GM10266 (cell line): ENCODE data around the gene SMCO3.
A peak's percentile ranks its signal among the peaks of the same experiment; 100 is the strongest.

Experiments
- DNase-seq: peaks from one replicate; pipeline ENCODE4 v3.0.0; 2012; ENCODE audit errors: extremely low spot score
- CTCF ChIP-seq: IDR thresholded peaks from 2 replicates; pipeline ENCODE4 v1.5.1; 2012; ENCODE audit warnings: mild to moderate bottlenecking, low read depth; ENCODE audit not compliant: control insufficient read depth, insufficient read depth; ENCODE audit errors: missing control alignments

SMCO3 gene

GRCh38 chr12:14810167-14810952 lies 3.6 kb downstream of the SMCO3 start:
- no peak for DNase-seq
- no peak for TF ChIP-seq CTCF

- no peak for TF ChIP-seq CTCF
- DNase-seq: no peak
Observed at GRCh38 chr12:14803830-14804160, 10.2 kb downstream of the SMCO3 start.

GRCh38 chr12:14803011-14803829 lies 10.8 kb downstream of the SMCO3 start, which contains the start of the genes C12orf60 and WBP11:
Gene C12orf60 (plus strand): TSS chr12:14803670. CDS start chr12:14822936, 19,266 bp downstream.
Gene WBP11 (minus strand): TSS chr12:14803478. CDS start chr12:14801383, 2,095 bp downstream.
- DNase-seq: peak; percentile 90
- no peak for TF ChIP-seq CTCF

- no peak for TF ChIP-seq CTCF
- DNase-seq: no peak
Observed at GRCh38 chr12:14802721-14803010, 11.3 kb downstream of the SMCO3 start.

- no peak for TF ChIP-seq CTCF
- no peak for DNase-seq
Observed at GRCh38 chr12:14802247-14802646, 11.7 kb downstream of the SMCO3 start.

GRCh38 chr12:14795028-14795448 lies 18.9 kb downstream of the SMCO3 start:
- DNase-seq: no peak
- no peak for TF ChIP-seq CTCF

GRCh38 chr12:14785568-14785967 lies 28.4 kb downstream of the SMCO3 start:
- TF ChIP-seq CTCF: no peak
- DNase-seq: no peak
